Astrocyte (in vitro differentiated cells and primary cell): ENCODE results near the gene BARX1.

ENCODE experiments used
- EZH2 ChIP-seq: IDR thresholded peaks from 2 replicates; pipeline ENCODE4 v1.6.1; 2012; ENCODE audit warnings: mild to moderate bottlenecking, low read length, inconsistent platforms; ENCODE audit not compliant: insufficient read depth
- TF ChIP-seq, protein P1 (sequence below): IDR thresholded peaks from 2 replicates; pipeline ENCODE4 v1.5.1; 2011; ENCODE audit warnings: low read depth, mild to moderate bottlenecking, inconsistent platforms, low read length, moderate library complexity; ENCODE audit not compliant: insufficient read depth

DNA sequence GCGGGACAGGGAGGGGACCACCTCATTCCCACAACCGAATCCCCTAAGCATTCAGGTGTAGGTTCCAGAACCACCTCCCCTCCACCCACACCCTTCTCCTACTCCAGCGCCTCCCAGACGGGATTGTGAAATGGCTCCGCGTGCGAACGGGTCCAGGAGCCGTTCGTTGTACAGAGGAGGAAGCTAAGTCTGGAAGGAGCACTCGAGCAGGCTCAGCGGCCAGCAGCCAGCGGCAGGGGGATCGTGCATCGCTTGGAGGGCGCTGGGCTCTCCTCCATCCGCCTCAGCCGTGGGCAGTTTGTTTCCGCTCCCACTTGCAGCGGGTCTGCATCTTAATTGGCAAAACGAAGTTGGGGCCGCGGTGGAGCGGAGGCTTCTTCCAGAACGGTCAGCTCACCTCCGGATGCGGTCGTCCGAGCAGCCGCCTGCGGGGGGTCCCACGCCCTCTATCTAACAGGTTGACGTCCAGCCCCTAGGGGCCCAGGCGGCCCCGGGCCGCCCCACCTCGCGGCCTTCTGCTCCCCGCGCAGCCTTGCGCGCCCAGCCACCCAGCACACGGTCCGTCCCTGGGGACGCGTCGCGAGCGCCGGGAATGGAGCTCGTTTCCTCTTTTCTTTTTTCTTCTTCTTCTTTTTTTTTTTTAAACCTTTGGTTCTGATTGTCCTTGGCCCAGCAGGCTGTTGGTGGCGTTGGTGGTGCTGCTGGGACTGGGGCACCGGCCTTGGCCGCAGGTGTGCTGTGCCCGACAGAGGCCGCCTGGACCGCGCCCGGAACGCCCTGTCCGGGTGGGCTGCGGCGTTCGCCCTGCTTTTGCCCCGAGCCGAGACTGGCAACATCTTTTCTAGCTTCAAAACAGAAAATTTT, 3.9 kb upstream of the BARX1 start:
- TF ChIP-seq, protein P1, sequence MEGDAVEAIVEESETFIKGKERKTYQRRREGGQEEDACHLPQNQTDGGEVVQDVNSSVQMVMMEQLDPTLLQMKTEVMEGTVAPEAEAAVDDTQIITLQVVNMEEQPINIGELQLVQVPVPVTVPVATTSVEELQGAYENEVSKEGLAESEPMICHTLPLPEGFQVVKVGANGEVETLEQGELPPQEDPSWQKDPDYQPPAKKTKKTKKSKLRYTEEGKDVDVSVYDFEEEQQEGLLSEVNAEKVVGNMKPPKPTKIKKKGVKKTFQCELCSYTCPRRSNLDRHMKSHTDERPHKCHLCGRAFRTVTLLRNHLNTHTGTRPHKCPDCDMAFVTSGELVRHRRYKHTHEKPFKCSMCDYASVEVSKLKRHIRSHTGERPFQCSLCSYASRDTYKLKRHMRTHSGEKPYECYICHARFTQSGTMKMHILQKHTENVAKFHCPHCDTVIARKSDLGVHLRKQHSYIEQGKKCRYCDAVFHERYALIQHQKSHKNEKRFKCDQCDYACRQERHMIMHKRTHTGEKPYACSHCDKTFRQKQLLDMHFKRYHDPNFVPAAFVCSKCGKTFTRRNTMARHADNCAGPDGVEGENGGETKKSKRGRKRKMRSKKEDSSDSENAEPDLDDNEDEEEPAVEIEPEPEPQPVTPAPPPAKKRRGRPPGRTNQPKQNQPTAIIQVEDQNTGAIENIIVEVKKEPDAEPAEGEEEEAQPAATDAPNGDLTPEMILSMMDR, result no peak
- no peak for TF ChIP-seq EZH2
